ENCODE data around the gene POLD2. TPM values are rescaled to one million over a fixed set of nuclear protein-coding genes. Genes with fewer than 3 reads are reported as not detected.

The POLD2 gene
- total RNA-seq, 4 donors from 2014 or later = 33.6 to 71.2 (median 55.9) TPM

DNA sequence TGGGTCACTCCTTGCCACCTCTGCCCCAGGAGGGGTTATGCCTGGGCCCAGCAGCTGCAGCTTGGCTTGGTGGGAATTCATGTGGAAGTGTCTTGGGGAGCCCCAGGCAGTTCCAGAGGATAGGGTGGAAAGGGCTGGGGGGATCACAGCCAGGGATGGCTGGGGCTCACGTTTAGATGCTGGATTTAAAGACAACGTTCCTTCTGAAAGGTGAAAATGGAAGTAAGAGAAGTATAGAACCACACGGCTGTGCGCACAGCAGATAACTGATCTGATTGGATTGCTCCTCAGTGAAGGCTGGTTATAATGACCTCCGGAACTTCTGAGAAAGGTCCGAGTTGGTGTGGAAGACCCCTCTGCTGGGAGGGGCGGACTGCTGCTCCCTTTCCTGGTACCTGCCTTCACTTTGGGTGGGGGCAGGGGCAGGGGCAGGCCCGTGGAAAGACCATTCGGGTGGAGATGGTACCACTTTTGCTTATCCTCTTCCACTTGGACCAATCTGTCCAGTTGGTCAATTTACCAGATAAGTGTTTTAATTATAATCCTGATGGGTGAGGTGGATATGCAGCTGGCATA is 25.7 kb upstream of the POLD2 start:
- intact Hi-C loops (cut with DNase I) = no loop called here
- no peaks in the 10 kb centered on the region for H3K36me3 ChIP-seq
- no peak overlapping the region for H3K4me3 ChIP-seq
- no peak for TF ChIP-seq EP300 (IDR thresholded peaks at IDR 0.05)
- TF ChIP-seq POLR2AphosphoS5 (IDR thresholded peaks at IDR 0.05) = no peak
- TF ChIP-seq POLR2A (IDR thresholded peaks at IDR 0.05; ENCODE audit: low read depth) = no peak
- TF ChIP-seq, protein P1, sequence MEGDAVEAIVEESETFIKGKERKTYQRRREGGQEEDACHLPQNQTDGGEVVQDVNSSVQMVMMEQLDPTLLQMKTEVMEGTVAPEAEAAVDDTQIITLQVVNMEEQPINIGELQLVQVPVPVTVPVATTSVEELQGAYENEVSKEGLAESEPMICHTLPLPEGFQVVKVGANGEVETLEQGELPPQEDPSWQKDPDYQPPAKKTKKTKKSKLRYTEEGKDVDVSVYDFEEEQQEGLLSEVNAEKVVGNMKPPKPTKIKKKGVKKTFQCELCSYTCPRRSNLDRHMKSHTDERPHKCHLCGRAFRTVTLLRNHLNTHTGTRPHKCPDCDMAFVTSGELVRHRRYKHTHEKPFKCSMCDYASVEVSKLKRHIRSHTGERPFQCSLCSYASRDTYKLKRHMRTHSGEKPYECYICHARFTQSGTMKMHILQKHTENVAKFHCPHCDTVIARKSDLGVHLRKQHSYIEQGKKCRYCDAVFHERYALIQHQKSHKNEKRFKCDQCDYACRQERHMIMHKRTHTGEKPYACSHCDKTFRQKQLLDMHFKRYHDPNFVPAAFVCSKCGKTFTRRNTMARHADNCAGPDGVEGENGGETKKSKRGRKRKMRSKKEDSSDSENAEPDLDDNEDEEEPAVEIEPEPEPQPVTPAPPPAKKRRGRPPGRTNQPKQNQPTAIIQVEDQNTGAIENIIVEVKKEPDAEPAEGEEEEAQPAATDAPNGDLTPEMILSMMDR (IDR thresholded peaks at IDR 0.05) = no peak
- no peak for DNase-seq (ENCODE audit: extremely low spot score)
- no peaks in the 10 kb centered on the region for H3K9me3 ChIP-seq
- peaks cover 0 to 22% (median 4%) of the 10 kb centered on the region in 4 donors for H3K27me3 ChIP-seq
- 84% methylated on average over 9 of the region's 9 CpGs for WGBS
- H3K27ac ChIP-seq (replicated peaks in 1 of 4) = no peak overlapping the region
- H3K4me1 ChIP-seq = peaks cover 15 to 19% (median 19%) of the 10 kb centered on the region in 4 donors

DNA sequence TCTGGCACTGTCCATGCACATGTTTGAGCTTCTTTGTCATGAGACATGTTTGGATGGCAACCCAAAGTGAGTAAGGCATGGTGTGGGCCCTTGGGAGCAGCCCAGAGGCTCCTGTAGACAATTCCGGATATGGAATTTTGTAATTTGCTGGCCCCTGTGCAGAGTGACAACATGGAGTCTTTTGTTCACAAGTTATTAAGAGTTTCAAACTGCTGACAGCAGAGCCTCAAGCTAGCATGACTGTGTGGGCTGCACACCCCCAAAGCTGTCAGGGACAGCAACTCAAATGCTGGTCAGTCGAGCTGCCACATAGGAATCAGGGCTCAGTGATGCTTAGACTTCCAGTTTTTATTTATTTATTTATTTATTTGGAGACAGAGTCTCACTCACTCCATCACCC is 24.8 kb upstream of the POLD2 start:
- H3K27me3 ChIP-seq = peaks cover 0 to 22% (median 4%) of the 10 kb centered on the region in 4 donors
- TF ChIP-seq, protein P1 (IDR thresholded peaks at IDR 0.05) = no peak
- TF ChIP-seq EP300 (IDR thresholded peaks at IDR 0.05) (no peak), POLR2A (IDR thresholded peaks at IDR 0.05; ENCODE audit: low read depth) (no peak), POLR2AphosphoS5 (IDR thresholded peaks at IDR 0.05) (no peak)
- no peak overlapping the region for H3K4me3 ChIP-seq
- no peak for DNase-seq (ENCODE audit: extremely low spot score)
- H3K27ac ChIP-seq (replicated peaks in 1 of 4) = no peak overlapping the region
- intact Hi-C loops (cut with DNase I) = no loop called here
- H3K4me1 ChIP-seq = peaks cover 15 to 19% (median 19%) of the 10 kb centered on the region in 4 donors
- 88% methylated on average over 2 of the region's 2 CpGs for WGBS
- no peaks in the 10 kb centered on the region for H3K36me3 ChIP-seq
- H3K9me3 ChIP-seq = no peaks in the 10 kb centered on the region

GRCh38 chr7:44147026-44147991 is 24.0 kb upstream of the POLD2 start:
- WGBS = 62% methylated on average over 26 of the region's 33 CpGs
- intact Hi-C loops (cut with DNase I) = no loop called here
- peaks cover 15 to 19% (median 19%) of the 10 kb centered on the region in 4 donors for H3K4me1 ChIP-seq
- no peaks in the 10 kb centered on the region for H3K9me3 ChIP-seq
- no peak overlapping the region for H3K27ac ChIP-seq (replicated peaks in 1 of 4)
- H3K27me3 ChIP-seq = peaks cover 0 to 22% (median 4%) of the 10 kb centered on the region in 4 donors
- TF ChIP-seq, protein P1 (IDR thresholded peaks at IDR 0.05) = no peak
- no peak for TF ChIP-seq POLR2A (IDR thresholded peaks at IDR 0.05; ENCODE audit: low read depth)
- TF ChIP-seq POLR2AphosphoS5 (IDR thresholded peaks at IDR 0.05) = no peak
- no peak for TF ChIP-seq EP300 (IDR thresholded peaks at IDR 0.05)
- DNase-seq (ENCODE audit: extremely low spot score) = no peak
- no peak overlapping the region for H3K4me3 ChIP-seq
- H3K36me3 ChIP-seq = no peaks in the 10 kb centered on the region

GRCh38 chr7:44145969-44146911 is 22.9 kb upstream of the POLD2 start:
- intact Hi-C loops (cut with DNase I) = no loop called here
- TF ChIP-seq EP300 (IDR thresholded peaks at IDR 0.05) (no peak), POLR2A (IDR thresholded peaks at IDR 0.05; ENCODE audit: low read depth) (no peak), POLR2AphosphoS5 (IDR thresholded peaks at IDR 0.05) (no peak)
- TF ChIP-seq, protein P1 (IDR thresholded peaks at IDR 0.05) = no peak
- Histone ChIP-seq H3K4me1 (peaks cover 15 to 19% (median 19%) of the 10 kb centered on the region in 4 donors), H3K36me3 (no peaks in the 10 kb centered on the region), H3K27me3 (peaks cover 0 to 22% (median 4%) of the 10 kb centered on the region in 4 donors), H3K4me3 (peak overlapping the region; percentile 54 to 66 (median 57)), H3K27ac (replicated peaks in 1 of 4) (peak overlapping the region in 1 of 4 donors; percentile 20), H3K9me3 (no peaks in the 10 kb centered on the region)
- 36% methylated on average over 34 of the region's 65 CpGs for WGBS
- no peak for DNase-seq (ENCODE audit: extremely low spot score)
